Endothelial cell of umbilical vein (primary cell): Measurements from ENCODE around the gene NKX1-2.

Source experiments
- EZH2 ChIP-seq: IDR thresholded peaks from 2 replicates; pipeline ENCODE4 v1.6.1; 2012; ENCODE audit warnings: borderline replicate concordance, low read depth, mild to moderate bottlenecking, moderate library complexity, low read length, inconsistent platforms; ENCODE audit not compliant: severe bottlenecking
- FOS ChIP-seq: IDR thresholded peaks from 2 replicates; pipeline ENCODE4 v1.6.1; 2011; ENCODE audit warnings: mild to moderate bottlenecking, low read length, moderate library complexity, borderline replicate concordance; ENCODE audit not compliant: insufficient read depth
- GATA2 ChIP-seq: IDR thresholded peaks from 2 replicates; pipeline ENCODE4 v1.7.0; 2011; ENCODE audit warnings: low read depth, mild to moderate bottlenecking, moderate library complexity, mixed read lengths, low read length; ENCODE audit not compliant: insufficient read length, insufficient read depth
- JUN ChIP-seq: IDR thresholded peaks from 2 replicates; pipeline ENCODE4 v1.6.1; 2011; ENCODE audit warnings: borderline replicate concordance, low read depth; ENCODE audit not compliant: insufficient read length, insufficient read depth
- POLR2A ChIP-seq: IDR thresholded peaks from 2 replicates; pipeline ENCODE4 v1.6.1; 2012; ENCODE audit warnings: low read depth, mild to moderate bottlenecking, control low read depth, low read length
- POLR2AphosphoS5 ChIP-seq: IDR thresholded peaks from 2 replicates; pipeline ENCODE4 v1.6.1; 2012; ENCODE audit warnings: low read depth, mild to moderate bottlenecking, control low read depth, low read length, moderate library complexity; ENCODE audit not compliant: insufficient read depth
- TF ChIP-seq, protein P1 (sequence below), 2 donors: IDR thresholded peaks; 1 replicate in 1 of 2; 2 replicates in 1 of 2; pipeline ENCODE4 v1.5.1; 2011; ENCODE audit warnings: low read length in 2 of 2, mild to moderate bottlenecking in 2 of 2, moderate library complexity in 2 of 2, control low read depth in 1 of 2, inconsistent platforms in 1 of 2, low read depth in 1 of 2; ENCODE audit not compliant: insufficient read depth in 1 of 2; ENCODE audit errors: extremely low read depth in 1 of 2
- TF ChIP-seq, protein P2 (sequence below): IDR thresholded peaks from 2 replicates; pipeline ENCODE4 v1.6.1; 2011; ENCODE audit not compliant: insufficient read depth, insufficient read length

DNA sequence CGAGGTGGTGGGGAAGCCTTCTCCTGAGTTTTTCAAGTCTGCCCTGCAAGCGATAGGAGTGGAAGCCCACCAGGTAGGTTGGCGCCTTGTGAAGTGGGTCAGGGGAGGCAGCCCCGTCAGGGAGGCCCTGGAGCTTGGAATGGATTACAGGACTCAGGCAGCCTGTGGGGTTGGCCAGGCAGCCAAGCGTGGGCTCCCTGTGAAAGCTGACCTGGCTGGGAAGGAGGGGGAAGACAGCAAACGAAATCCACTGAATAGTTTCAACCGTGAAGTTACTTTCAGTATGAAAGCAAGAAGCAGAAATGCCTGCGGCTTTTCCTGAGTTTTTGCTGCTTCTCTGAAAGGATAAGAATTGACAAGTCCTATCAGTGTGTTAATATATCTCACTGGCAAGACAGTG, 48.2 kb upstream of the NKX1-2 start:
- no peak for TF ChIP-seq EZH2
- TF ChIP-seq, protein P1, sequence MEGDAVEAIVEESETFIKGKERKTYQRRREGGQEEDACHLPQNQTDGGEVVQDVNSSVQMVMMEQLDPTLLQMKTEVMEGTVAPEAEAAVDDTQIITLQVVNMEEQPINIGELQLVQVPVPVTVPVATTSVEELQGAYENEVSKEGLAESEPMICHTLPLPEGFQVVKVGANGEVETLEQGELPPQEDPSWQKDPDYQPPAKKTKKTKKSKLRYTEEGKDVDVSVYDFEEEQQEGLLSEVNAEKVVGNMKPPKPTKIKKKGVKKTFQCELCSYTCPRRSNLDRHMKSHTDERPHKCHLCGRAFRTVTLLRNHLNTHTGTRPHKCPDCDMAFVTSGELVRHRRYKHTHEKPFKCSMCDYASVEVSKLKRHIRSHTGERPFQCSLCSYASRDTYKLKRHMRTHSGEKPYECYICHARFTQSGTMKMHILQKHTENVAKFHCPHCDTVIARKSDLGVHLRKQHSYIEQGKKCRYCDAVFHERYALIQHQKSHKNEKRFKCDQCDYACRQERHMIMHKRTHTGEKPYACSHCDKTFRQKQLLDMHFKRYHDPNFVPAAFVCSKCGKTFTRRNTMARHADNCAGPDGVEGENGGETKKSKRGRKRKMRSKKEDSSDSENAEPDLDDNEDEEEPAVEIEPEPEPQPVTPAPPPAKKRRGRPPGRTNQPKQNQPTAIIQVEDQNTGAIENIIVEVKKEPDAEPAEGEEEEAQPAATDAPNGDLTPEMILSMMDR (IDR thresholded peaks at IDR 0.05; ENCODE audit: extremely low read depth in 1 of 2, insufficient read depth in 1 of 2, low read depth in 1 of 2, low read length in 2 of 2) = no peak
- TF ChIP-seq JUN = no peak
- no peak for TF ChIP-seq POLR2AphosphoS5
- no peak for TF ChIP-seq POLR2A
- TF ChIP-seq, protein P2, sequence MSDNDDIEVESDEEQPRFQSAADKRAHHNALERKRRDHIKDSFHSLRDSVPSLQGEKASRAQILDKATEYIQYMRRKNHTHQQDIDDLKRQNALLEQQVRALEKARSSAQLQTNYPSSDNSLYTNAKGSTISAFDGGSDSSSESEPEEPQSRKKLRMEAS = no peak
- TF ChIP-seq GATA2 = no peak
- TF ChIP-seq FOS = no peak
